K562 (cell line): Measurements from ENCODE around the gene ABLIM2. TPM values are rescaled to one million over a fixed set of nuclear protein-coding genes. Genes with fewer than 3 reads are reported as not detected.
A peak's percentile ranks its signal among the peaks of the same experiment; 100 is the strongest.

ENCODE experiments used
- ATAC-seq: fragments of 200-7000 bp; cut with Tn5 transposase; 3 replicates; pipeline ENCODE4 v1.9.1; 2020; ENCODE audit warnings: moderate library complexity
- BruUV-seq: library from RNA; stranded (reverse); fragments of 400-500 nt; replicated peaks from 2 replicates; lab custom pipeline; 2021; lab: Mats Ljungman, UMichigan
- CTCF ChIA-PET: fragments of 300-600 bp; formaldehyde crosslinking; extraction: SDS; loops from one replicate; lab custom pipeline; 2021; ENCODE audit warnings: low intra/inter-chr PET ratio; lab: Yijun Ruan, JAX
- POLR2A ChIA-PET: fragments of 300-600, 350-650 bp; sonication (Branson Sonifier 250); formaldehyde crosslinking; extraction: SDS; loops from one replicate; lab custom pipeline; 2021; ENCODE audit warnings: antibody characterized with exemption, inconsistent platforms; lab: Yijun Ruan, JAX
- DNase-seq, 4 experiments: peaks; one replicate each; pipeline versions ENCODE4 v3.0.0 to v3.0.0-alpha.2; 2011 to 2018; ENCODE audit warnings: low spot score in 3 of 4, mixed read lengths in 3 of 4; ENCODE audit errors: extremely low read depth in 1 of 4
- FAIRE-seq: peaks from 2 replicates; lab custom pipeline; 2011; peaks lifted over from hg19 to GRCh38; lab: Jason Lieb, UNC
- H2AFZ ChIP-seq: 2 replicates; pipeline ENCODE4 v1.6.0; 2011; ENCODE audit warnings: low read depth, low read length, control low read depth, inconsistent platforms
- H3K27ac ChIP-seq: fragments of 200-600 bp; 3 replicates; pipeline ENCODE4 v1.8.0; 2011; ENCODE audit warnings: low read depth, mild to moderate bottlenecking, control low read depth, inconsistent platforms, low read length, moderate library complexity, mixed read lengths; ENCODE audit errors: extremely low read depth
- H3K27me3 ChIP-seq, 2 experiments: fragments of 300-600 bp in 1 of 2; 2 replicates in 1 of 2; 3 replicates in 1 of 2; pipeline versions ENCODE4 v1.6.0 to v1.8.0; 2011; ENCODE audit warnings: inconsistent platforms in 2 of 2, low read length in 2 of 2, mild to moderate bottlenecking in 1 of 2, mixed read lengths in 1 of 2, moderate library complexity in 1 of 2; ENCODE audit not compliant: control insufficient read depth in 2 of 2, insufficient read depth in 2 of 2
- H3K36me3 ChIP-seq: fragments of 300-600 bp; 3 replicates; pipeline ENCODE4 v1.8.0; 2011; ENCODE audit warnings: mild to moderate bottlenecking, low read length, inconsistent platforms; ENCODE audit not compliant: control insufficient read depth, insufficient read depth
- H3K4me1 ChIP-seq, 2 experiments: fragments of 200-600 bp in 1 of 2; replicated peaks in 1 of 2; 2 replicates in 1 of 2; 3 replicates in 1 of 2; pipeline versions ENCODE4 v1.5.1 to v1.8.0; 2011; ENCODE audit warnings: inconsistent platforms in 2 of 2, low read length in 2 of 2, mild to moderate bottlenecking in 1 of 2, mixed read lengths in 1 of 2, moderate library complexity in 1 of 2; ENCODE audit not compliant: control insufficient read depth in 2 of 2, insufficient read depth in 2 of 2
- H3K4me2 ChIP-seq: 2 replicates; pipeline ENCODE4 v1.6.1; 2011; ENCODE audit warnings: low read length, control low read depth, inconsistent platforms, mixed read lengths; ENCODE audit not compliant: insufficient read depth
- H3K4me3 ChIP-seq: fragments of 200-600 bp; sonication (generic), shearing (Covaris generic); 2 replicates; pipeline ENCODE4 v1.5.1; 2016; ENCODE audit warnings: control low read depth, inconsistent platforms
- H3K79me2 ChIP-seq: fragments of 200-600 bp; 3 replicates; pipeline ENCODE4 v1.8.0; 2011; ENCODE audit warnings: low read length, inconsistent platforms; ENCODE audit not compliant: control insufficient read depth, insufficient read depth
- H3K9ac ChIP-seq, 2 experiments: 2 replicates each; pipeline versions ENCODE4 v1.6.0 to v1.6.1; 2011; ENCODE audit warnings: low read depth in 2 of 2, low read length in 2 of 2, control low read depth in 1 of 2, inconsistent platforms in 1 of 2, mild to moderate bottlenecking in 1 of 2, mixed read lengths in 1 of 2; ENCODE audit not compliant: insufficient read depth in 1 of 2
- H3K9me1 ChIP-seq: one replicate; pipeline ENCODE4 v1.6.0; 2011; ENCODE audit warnings: inconsistent platforms, mild to moderate bottlenecking, low read length, moderate library complexity; ENCODE audit not compliant: control insufficient read depth, insufficient read depth
- H3K9me3 ChIP-seq: replicated peaks from 2 replicates; pipeline ENCODE4 v1.5.1; 2011; ENCODE audit warnings: low read depth, low read length, inconsistent platforms; ENCODE audit not compliant: control insufficient read depth, insufficient read depth
- H4K20me1 ChIP-seq: replicated peaks from 2 replicates; pipeline ENCODE4 v1.6.1; 2011; ENCODE audit warnings: low read length, inconsistent platforms, mixed read lengths; ENCODE audit not compliant: control insufficient read depth, insufficient read depth
- CBX1 ChIP-seq: sonication (generic); IDR thresholded peaks from 2 replicates; pipeline ENCODE4 v1.6.1; 2016; ENCODE audit warnings: antibody characterized with exemption, low read depth, mild to moderate bottlenecking
- ELK3 ChIP-seq: fragments of 450-650 bp; formaldehyde crosslinking; IDR thresholded peaks from 2 replicates; pipeline ENCODE4 v1.4.0; 2020; ENCODE audit warnings: mild to moderate bottlenecking
- FOXJ2 ChIP-seq: fragments of 200-800 bp; sonication (Bioruptor generic); IDR thresholded peaks from 2 replicates; pipeline ENCODE4 v1.6.1; 2016; ENCODE audit warnings: missing genetic modification characterization, missing compliant biosample characterization
- HDAC6 ChIP-seq: IDR thresholded peaks from 2 replicates; pipeline ENCODE4 v1.6.1; 2012; ENCODE audit warnings: low read depth, mild to moderate bottlenecking, control low read depth, inconsistent platforms, low read length, moderate library complexity
- HDGF ChIP-seq: fragments of 450-650 bp; IDR thresholded peaks from 2 replicates; pipeline ENCODE4 v1.6.1; 2016
- MAX ChIP-seq: sonication (generic); formaldehyde crosslinking; IDR thresholded peaks from 2 replicates; pipeline ENCODE4 v1.9.0; 2022; ENCODE audit warnings: mild to moderate bottlenecking, missing genetic modification reagents
- MYC ChIP-seq, 2 experiments: fragments of 250-450 bp in 1 of 2; sonication (Bioruptor Pico) in 1 of 2; IDR thresholded peaks; 2 replicates each; pipeline versions ENCODE4 v1.5.1 to v1.6.1; 2012 to 2021; ENCODE audit warnings: low read depth in 2 of 2, borderline replicate concordance in 1 of 2, improper control_type of control experiment in 1 of 2, low read length in 1 of 2, mild to moderate bottlenecking in 1 of 2, moderate library complexity in 1 of 2
- RB1 ChIP-seq: fragments of 450-650 bp; IDR thresholded peaks from 2 replicates; pipeline ENCODE4 v1.6.1; 2017; ENCODE audit warnings: low read depth, mild to moderate bottlenecking
- SREBF2 ChIP-seq: sonication (generic); formaldehyde crosslinking; IDR thresholded peaks from 2 replicates; pipeline ENCODE4 v1.4.0; 2020; ENCODE audit warnings: mild to moderate bottlenecking, missing genetic modification reagents
- STAG1 ChIP-seq: sonication (generic); formaldehyde crosslinking; IDR thresholded peaks from 2 replicates; pipeline ENCODE4 v1.5.0; 2020; ENCODE audit warnings: missing genetic modification reagents, borderline replicate concordance
- ZBTB49 ChIP-seq: sonication (generic); formaldehyde crosslinking; IDR thresholded peaks from 2 replicates; pipeline ENCODE4 v1.8.0; 2022; ENCODE audit warnings: missing genetic modification reagents, mild to moderate bottlenecking, borderline replicate concordance
- ZC3H8 ChIP-seq: fragments of 450-650 bp; IDR thresholded peaks from 2 replicates; pipeline ENCODE4 v1.6.1; 2017
- ZNF212 ChIP-seq: fragments of 450-650 bp; formaldehyde crosslinking; IDR thresholded peaks from 2 replicates; pipeline ENCODE4 v1.4.0; 2020; ENCODE audit warnings: mild to moderate bottlenecking
- ZNF239 ChIP-seq: fragments of 250-450 bp; sonication (Bioruptor Pico); IDR thresholded peaks from 2 replicates; pipeline ENCODE4 v1.4.0; 2020; ENCODE audit warnings: mild to moderate bottlenecking
- ZNF324 ChIP-seq: fragments of 250-450 bp; sonication (Bioruptor Pico); IDR thresholded peaks from 2 replicates; pipeline ENCODE4 v1.4.0; 2020; ENCODE audit warnings: mild to moderate bottlenecking
- WGBS: fragments of 100-300 bp; shearing (Covaris generic); methylation state at CpG from one replicate; pipeline ENCODE4 v1.1.6; 2016; ENCODE audit warnings: low coverage, mixed read lengths; ENCODE audit not compliant: insufficient coverage; ENCODE audit errors: missing lambda C conversion rate; 5-methylcytosine and 5-hydroxymethylcytosine counted together
- in situ Hi-C: fragments of 300-500 bp; cut with MboI; formaldehyde crosslinking; loops from 4 replicates; pipeline ENCODE4 v1.15.0; 2018; ENCODE audit warnings: inconsistent platforms, mixed read lengths
- intact Hi-C: fragments of 100-400 bp; cut with micrococcal nuclease; formaldehyde crosslinking; loops from 2 replicates; pipeline ENCODE4 v1.14.2; 2022
- polyA plus RNA-seq, 8 experiments: library from polyadenylated mRNA; depleted of rRNA in 4 of 8; stranded (reverse) in 5 of 8; unstranded in 3 of 8; fragments of >200 nt; fragmentation: Nextera tagmentation in 2 of 8; fragmentation: Illumina TruSeq in 1 of 8; extraction: Ambion mirVana in 2 of 8; extraction: Trizol in 1 of 8; gene quantifications; 2 replicates each; pipeline versions ENCODE4 v1.2.1 to v1.2.3, GENCODE V29; 2011 to 2014; ENCODE audit warnings: inconsistent platforms in 1 of 8, missing spikeins in 1 of 8
- total RNA-seq, 7 experiments: library from RNA; depleted of rRNA in 6 of 7; stranded (reverse); fragments of >200 nt in 6 of 7; fragmentation: Illumina TruSeq in 2 of 7; extraction: Trizol in 2 of 7; gene quantifications; 2 replicates each; pipeline versions ENCODE4 v1.2.1 to v1.2.3, GENCODE V29; 2011 to 2021; ENCODE audit warnings: low replicate concordance in 1 of 7
- TF ChIP-seq, protein P1 (sequence below): sonication (generic); IDR thresholded peaks from 2 replicates; pipeline ENCODE4 v1.6.1; 2016
- TF ChIP-seq, protein P2 (sequence below), 2 experiments: fragments of 200-800 bp in 1 of 2; sonication (Bioruptor generic) in 1 of 2; sonication (generic) in 1 of 2; formaldehyde crosslinking in 1 of 2; IDR thresholded peaks in 1 of 2; conservative IDR thresholded peaks in 1 of 2; 2 replicates each; pipeline versions ENCODE4 v1.5.0 to v1.6.1; 2016 to 2020; ENCODE audit warnings: missing compliant biosample characterization in 1 of 2, missing genetic modification characterization in 1 of 2, missing genetic modification reagents in 1 of 2

ABLIM2 gene
- total and polyA plus RNA-seq, 9 of the 15 experiments (the other 6 are each of a cell fraction or from before 2014, with no cell fraction given), result not detected

GRCh38 chr4:8117278-8117682, 41.3 kb downstream of the ABLIM2 start:
- Histone ChIP-seq H3K4me3 (no peak overlapping the region), H2AFZ (no peak overlapping the region), H3K4me2 (no peak overlapping the region), H3K9me3 (no peaks in the 10 kb centered on the region), H3K4me1 (peaks cover 0 to 6% of the 10 kb centered on the region in 2 experiments; a peak in 3 of 5 replicates), H3K79me2 (no peaks in the 10 kb centered on the region), H3K27me3 (peaks cover 3 to 64% of the 10 kb centered on the region in 2 experiments; a peak in 4 of 5 replicates), H4K20me1 (peaks cover 4% of the 10 kb centered on the region; the same call in 1 of the 2 replicates), H3K27ac (no peak overlapping the region), H3K9me1 (no peaks in the 10 kb centered on the region), H3K36me3 (no peaks in the 10 kb centered on the region), H3K9ac (no peak overlapping the region)
- BruUV-seq, result no TSS peak
- ATAC-seq, result peak; percentile 100
- intact Hi-C loops (no loop called here), in situ Hi-C loops (no loop called here)
- ChIA-PET CTCF (no interaction called here), POLR2A (interaction anchor here (0.6 to 1.2 kb wide), 2 partner anchors 33 to 227 kb away, joined by 3 to 6 read pairs; no protein-coding TSS in a partner anchor)
- WGBS, result 0% methylated on average over 2 of the region's 4 CpGs
- DNase-seq, result peak; percentile 71 to 94 (median 91)
- FAIRE-seq, result peak; percentile 90
- no peak for TF ChIP-seq FOXJ2 (tag)
- TF ChIP-seq RB1, result no peak
- TF ChIP-seq SREBF2 (CRISPR knock-in tag), result no peak
- TF ChIP-seq ZNF239, result no peak
- no peak for TF ChIP-seq ZNF324
- TF ChIP-seq ELK3 (CRISPR knock-in tag), result no peak
- TF ChIP-seq, protein P1, sequence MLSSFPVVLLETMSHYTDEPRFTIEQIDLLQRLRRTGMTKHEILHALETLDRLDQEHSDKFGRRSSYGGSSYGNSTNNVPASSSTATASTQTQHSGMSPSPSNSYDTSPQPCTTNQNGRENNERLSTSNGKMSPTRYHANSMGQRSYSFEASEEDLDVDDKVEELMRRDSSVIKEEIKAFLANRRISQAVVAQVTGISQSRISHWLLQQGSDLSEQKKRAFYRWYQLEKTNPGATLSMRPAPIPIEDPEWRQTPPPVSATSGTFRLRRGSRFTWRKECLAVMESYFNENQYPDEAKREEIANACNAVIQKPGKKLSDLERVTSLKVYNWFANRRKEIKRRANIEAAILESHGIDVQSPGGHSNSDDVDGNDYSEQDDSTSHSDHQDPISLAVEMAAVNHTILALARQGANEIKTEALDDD, result no peak
- TF ChIP-seq HDGF, result 0 out of 2 replicates have a peak, but pooled peaks have one; percentile 45
- TF ChIP-seq ZNF212 (CRISPR knock-in tag), result no peak
- TF ChIP-seq HDAC6, result no peak
- no peak for TF ChIP-seq ZBTB49 (CRISPR knock-in tag)
- TF ChIP-seq, protein P2, sequence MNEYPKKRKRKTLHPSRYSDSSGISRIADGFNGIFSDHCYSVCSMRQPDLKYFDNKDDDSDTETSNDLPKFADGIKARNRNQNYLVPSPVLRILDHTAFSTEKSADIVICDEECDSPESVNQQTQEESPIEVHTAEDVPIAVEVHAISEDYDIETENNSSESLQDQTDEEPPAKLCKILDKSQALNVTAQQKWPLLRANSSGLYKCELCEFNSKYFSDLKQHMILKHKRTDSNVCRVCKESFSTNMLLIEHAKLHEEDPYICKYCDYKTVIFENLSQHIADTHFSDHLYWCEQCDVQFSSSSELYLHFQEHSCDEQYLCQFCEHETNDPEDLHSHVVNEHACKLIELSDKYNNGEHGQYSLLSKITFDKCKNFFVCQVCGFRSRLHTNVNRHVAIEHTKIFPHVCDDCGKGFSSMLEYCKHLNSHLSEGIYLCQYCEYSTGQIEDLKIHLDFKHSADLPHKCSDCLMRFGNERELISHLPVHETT (CRISPR knock-in tag; conservative IDR thresholded peaks at IDR 0.05 in 1 of 2, IDR thresholded peaks at IDR 0.05 in 1 of 2), result no peak
- TF ChIP-seq ZC3H8, result no peak
- no peak for TF ChIP-seq STAG1 (CRISPR knock-in tag)
- no peak for TF ChIP-seq MAX
- no peak for TF ChIP-seq CBX1
- TF ChIP-seq MYC (IDR thresholded peaks at IDR 0.05; ENCODE audit: low read depth, low read length), result no peak
- TF ChIP-seq MYC (CRISPR knock-in tag; IDR thresholded peaks at IDR 0.05; ENCODE audit: borderline replicate concordance, low read depth), result no peak
